HG03460 (cell line): ENCODE data around the gene SDR9C7.
"Not testable (repeated sequence)": the region's sequence is repeated elsewhere in the genome, so short reads cannot be mapped to it uniquely, and the experiment has no call there.

ENCODE experiments used
- ATAC-seq: cut with Tn5 transposase; IDR thresholded peaks from one replicate; pipeline ENCODE4 v1.9.1; 2021; ENCODE audit not compliant: unreplicated experiment

SDR9C7 gene

DNA sequence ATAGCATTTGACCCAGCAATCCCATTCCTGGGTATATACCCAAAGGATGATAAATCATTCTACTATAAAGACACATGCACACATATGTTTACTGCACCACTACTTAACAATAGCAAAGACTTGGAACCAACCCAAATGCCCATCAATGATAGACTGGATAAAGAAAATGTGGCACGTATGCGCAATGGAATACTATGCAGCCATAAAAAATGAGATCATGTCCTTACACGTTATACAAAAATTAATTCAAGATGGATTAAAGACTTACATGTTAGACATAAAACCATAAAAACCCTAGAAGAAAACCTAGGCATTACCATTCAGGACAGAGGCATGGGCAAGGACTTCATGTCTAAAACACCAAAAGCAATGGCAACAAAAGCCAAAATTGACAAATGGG is 16.1 kb downstream of the SDR9C7 start:
- not testable (repeated sequence) for ATAC-seq

DNA sequence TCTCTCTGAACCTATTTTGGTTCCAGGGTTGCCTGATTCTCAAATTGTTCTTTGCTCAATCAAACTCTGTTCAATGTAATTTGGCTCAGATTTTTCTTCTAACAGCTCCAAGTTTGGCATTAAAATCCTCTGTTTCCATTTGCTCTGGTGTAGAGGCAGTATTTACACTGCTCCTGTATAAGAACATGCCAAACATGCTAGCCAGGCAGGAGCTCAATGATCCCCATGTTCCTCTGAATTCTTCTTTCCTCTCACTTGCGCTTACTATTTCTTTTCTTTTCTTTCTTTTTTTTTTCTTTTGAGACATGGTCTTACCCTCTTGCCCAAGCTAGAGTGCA is 17.2 kb downstream of the SDR9C7 start:
- no peak for ATAC-seq

DNA sequence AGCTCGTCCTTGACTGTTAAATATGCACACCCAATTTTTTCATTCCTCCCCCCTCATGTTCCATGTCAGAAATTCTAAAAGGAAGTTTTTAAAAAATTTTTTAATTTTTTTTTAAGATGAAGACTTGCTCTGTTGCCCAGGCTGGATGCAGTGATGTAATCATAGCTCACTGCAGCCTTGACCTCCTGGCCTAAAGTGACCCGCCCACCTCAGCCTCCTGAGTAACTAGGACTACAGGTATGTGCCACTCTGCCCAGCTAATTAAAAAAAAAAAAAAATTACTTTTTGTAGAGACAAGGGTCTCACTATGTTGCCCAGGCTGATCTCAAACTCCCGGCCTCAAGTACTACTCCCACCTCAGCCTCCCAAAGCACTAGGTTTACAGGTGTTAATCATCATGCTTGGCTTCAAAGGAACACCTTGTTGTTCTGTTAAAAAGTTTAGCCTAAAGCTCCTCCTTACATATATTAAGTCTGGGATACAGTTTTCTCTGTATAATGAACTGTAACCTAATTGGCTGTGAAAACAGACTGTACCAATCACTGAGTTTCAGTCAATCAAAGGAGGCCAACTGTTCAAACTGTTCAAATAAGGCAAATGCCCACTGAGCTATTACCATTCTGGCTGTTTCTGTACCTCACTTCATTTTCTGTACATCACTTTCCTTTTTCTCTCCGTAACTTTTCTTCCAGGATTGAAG is 17.8 kb downstream of the SDR9C7 start:
- ATAC-seq, result no peak

DNA sequence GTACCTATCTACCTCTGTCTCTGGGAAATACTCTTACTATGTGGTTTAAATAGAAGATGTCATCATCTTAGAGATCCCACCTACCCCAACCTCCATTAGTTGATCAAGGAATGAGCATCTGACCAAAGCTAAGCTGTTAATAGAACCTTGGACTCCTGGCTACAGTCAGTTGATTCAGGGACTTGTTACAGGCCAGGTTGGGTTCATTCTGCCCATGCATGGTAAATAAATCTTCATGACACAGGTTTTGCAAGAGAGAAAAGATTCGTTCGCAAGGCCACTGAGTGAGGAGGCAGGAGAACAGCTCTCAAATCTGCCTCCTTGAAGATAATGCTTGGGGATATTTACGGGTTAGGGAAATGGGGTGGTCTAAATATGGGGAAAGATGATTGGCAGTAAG is 19.5 kb downstream of the SDR9C7 start:
- no peak for ATAC-seq

DNA sequence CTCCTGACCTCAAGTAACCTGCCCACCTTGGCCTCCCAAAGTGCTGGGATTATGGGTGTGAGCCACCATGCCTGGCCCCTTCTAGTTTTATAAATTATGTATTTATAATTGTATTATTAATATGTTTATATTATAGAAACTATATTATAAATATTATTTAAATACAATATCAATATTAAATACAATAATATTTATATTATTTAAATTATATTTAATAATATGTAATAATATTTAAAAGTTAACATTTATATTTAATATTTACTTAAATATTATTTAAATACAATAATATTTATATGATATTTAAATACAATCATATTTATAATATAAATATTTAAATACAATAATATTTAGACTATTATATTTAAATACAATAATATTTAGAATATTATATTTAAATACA is 20.0 kb downstream of the SDR9C7 start:
- no peak for ATAC-seq

DNA sequence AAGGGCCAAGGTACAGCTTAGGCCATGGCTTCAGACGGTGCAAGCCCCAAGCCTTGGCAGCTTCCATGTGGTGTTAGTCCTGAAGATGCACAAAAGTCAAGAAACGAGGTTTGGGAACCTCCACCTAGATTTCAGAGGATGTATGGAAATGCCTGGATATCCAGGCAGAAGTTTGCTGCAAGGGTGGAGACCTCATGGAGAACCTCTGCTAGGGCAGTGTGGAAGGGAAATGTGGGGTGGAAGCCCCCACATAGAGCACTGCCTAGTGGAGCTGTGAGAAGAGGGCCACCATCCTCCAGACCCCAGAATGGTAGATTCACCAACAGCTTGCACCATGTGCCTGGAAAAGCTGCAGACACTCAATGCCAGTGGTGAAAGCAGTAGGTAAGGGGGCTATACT is 24.8 kb downstream of the SDR9C7 start:
- not testable (repeated sequence) for ATAC-seq

DNA sequence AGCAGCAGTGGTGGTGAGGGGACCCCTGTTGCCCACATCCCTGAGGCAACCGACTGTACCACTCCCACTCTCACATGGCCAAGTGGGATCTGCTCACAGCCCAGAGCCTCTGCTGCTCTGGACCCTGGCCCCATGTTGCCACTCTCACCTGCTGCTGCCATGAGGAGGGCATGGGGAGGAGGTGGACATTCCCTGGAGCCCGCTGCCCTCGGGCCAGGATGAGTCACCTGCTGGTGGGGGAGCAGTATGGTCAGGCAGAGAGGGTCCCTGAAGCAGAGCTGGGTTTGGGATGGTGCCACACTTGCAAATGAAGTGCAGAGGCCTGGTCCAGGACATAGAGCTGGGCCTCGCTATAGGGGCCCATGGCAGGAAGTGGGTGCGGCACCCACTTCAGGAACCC is 26.1 kb downstream of the SDR9C7 start:
- no peak for ATAC-seq

DNA sequence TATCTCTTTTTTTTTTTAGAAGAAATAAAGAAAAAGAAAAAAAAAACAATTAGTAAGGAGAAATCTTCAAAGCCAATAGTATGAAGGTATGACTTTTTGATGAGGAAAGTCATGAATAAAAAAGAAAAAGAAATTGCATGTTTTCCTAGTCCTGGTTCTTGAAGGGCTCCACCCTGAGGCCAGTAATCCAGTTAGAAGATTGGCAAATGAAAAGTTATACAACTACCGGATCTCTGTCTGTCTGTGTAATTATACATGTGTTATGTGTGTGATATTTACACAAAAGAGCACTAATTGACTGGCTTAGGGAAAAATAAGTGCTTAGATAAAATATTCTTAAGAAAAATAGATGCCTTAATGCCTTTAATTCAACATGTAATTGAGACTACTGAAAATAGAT is 28.4 kb downstream of the SDR9C7 start:
- no peak for ATAC-seq

DNA sequence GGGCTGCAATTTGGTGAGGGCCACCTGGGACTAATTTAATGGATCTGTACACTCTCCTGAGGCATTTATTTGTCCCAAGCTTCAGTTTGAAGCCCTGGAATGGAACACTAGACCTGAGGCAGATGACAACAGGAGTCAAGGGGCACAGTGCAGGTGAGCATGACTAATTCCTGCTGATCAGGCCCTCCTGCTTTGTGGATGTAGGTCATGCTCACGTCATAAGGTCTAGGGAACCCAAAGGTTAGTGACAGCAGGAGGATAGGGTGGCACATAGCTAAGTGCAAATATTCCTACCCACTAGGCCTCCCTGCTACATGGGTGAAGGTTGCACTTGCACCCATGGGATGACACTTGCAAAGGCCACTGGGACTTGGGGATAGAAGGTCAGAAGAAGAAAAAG is 30.8 kb downstream of the SDR9C7 start:
- ATAC-seq, result no peak

DNA sequence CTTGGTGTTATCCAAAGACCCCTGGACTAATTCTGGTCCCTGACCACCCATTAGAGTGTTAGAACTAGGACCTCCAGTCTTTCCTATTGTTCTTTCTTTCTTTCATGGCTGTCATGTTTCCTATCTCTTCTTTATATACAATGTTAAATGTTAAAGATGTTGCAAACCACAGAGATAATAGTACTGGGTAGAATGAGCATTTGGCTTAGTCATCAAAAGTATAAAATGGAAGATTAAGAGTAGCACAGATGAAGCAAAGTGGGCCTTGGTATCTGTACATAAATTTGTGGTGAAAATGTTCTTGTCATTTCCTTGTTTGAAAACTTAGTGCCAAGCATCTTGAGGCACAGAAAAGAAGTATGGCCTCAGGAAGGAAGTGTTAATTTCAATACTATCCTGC is 32.9 kb downstream of the SDR9C7 start:
- not testable (repeated sequence) for ATAC-seq

DNA sequence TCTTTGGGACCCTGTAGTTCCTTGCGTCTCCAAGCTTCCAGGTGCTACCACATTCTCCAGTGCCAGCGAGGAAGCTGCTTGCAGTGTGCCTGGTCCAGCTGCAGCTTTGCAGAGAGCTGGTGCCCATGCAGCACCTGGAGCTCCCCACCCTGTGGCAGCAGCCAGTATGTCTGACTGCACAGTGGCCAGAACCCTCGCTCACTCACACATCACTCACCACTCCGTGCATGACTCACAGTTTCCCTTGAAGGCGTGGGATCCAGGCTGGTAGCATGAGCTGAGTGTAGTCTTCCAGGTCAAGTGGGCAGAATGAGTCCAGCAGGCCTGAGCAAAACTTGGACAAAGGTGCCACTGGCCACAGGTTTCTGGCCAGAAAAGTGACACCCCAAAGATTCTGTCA is 33.6 kb downstream of the SDR9C7 start:
- no peak for ATAC-seq

DNA sequence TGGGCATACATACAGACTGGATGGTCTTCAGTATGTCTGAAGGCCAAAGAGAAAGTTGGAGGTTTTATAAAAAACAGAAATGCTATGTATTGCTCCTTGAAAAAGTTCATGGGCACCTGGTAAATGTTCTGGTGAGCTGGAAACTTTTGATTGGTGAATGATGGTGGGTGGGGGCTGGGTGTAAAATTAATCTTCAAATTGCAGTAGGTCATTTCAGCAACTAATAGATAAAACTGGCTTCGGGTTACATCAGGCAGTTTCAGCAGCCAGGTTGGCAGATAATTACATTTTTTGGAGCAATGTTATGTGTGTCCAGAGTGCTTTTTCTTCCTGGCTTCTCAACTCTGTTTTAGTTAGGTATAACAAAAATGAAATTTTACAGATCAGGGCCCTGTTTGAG is 35.3 kb downstream of the SDR9C7 start:
- ATAC-seq, result no peak

DNA sequence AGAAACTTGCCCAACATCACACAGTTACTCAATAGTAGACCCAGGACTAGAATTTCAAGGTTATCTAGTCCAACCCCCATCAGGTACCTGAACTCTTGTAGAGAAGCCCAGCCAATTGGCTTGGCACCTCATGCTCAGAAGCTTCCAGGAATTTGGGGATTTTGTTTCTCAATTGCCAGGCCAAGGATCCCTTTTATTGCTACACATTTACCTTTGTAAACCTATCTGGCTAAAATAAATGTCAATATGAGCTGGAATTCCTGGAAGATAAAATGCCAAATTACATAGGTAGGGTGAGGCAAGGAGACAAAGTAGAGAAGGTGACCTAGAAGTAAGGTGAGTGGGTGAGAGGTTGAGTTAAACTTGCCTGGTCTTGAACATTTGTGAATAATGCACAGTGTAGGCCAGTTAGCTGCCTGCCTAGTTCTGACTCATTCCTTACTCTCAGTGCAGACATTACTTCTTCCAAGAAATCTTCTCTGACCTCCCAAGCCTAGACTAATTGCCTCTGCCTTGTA is 36.3 kb downstream of the SDR9C7 start:
- no peak for ATAC-seq

DNA sequence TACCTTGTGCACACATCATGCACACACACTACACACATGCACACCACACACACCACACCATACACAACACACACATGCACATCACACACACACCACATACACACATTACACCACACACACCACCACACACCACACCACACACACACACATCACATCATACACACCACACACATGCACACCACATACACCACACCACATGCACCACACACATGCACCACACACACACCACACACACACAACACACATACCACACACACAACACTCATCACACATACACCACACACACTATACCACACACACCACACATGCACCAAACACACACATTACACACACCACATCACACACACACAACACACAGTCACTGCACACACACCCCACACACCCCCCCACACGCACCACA is 38.1 kb downstream of the SDR9C7 start:
- ATAC-seq, result no peak

DNA sequence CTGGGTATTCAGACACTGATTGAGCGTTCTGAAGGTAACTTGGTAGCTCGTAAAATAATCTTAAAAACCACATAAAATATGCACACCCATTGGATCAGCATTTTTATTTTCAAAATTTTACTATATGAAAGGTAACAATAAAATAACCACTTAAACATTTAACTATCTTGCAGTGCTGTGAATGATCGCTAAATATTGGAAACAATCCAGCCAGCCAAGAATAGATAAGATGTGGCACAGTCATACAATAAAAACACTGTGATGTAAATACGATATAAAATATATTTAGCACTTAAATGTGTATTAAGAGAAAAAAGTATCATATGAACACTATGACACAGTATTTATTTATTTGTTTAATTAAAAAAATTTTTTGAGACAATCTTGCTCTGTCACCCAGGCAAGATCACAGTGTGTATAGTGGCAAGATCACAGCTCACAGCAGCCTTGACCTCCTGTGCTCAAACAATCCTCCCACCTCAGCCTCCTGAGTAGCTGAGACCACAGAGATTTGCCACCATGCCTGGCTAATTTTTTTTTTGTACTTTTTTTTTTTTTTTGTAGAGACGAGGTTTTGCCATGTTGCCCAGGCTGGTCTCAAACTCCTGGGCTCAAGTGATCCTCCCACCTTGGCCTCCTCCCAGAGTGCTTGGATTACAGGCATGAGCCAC is 39.4 kb downstream of the SDR9C7 start:
- ATAC-seq, result no peak

DNA sequence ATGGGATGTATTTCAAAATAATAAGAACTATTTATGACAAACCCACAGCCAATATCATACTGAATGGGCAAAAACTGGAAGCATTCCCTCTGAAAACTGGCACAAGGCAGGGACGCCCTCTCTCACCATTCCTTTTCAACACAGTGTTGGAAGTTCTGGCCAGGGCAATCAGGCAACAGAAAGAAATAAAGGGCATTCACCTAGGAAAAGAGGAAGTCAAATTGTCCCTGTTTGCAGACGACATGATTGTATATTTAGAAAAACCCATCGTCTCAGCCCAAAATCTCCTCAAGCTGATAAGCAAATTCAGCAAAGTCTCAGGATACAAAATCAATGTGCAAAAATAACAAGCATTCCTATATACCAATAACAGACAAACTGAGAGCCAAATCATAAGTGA is 42.3 kb downstream of the SDR9C7 start:
- not testable (repeated sequence) for ATAC-seq

DNA sequence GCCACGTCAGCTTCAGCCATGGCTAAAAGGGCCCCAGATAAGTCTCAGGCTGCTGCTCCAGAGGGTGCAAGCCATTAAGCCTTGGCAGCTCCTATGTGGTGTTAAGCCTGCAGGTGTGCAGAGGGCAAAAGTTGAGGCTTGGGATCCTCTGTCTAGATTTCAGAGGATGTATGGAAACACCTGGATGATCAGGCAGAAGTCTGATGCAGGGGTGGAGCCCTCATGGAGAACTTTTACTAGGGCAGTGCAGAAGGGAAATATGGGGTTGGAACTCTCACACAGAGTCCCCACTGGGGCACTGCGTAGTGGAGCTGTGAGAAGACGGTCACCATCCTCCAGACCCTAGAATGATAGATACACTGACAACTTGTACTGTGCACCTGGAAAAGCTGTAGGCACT is 47.9 kb downstream of the SDR9C7 start:
- ATAC-seq, result no peak

DNA sequence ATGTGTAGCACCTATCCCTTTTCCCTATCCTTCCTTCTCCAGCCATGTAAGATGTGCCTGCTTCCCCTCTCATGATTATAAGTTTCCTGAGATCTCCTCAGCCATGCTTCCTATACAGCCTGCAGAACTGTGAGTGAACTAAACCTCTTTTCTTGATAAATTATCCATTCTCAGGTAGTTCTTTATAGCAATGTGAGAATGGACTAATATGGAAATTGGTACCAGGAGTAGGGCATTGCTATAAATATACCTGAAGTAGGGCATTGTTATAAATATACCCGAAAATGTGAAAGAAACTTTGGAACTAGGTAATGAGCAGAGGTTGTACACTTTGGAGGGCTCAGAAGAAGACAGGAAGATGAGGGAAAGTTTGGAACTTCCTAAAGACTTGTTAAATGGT is 48.9 kb downstream of the SDR9C7 start:
- no peak for ATAC-seq

DNA sequence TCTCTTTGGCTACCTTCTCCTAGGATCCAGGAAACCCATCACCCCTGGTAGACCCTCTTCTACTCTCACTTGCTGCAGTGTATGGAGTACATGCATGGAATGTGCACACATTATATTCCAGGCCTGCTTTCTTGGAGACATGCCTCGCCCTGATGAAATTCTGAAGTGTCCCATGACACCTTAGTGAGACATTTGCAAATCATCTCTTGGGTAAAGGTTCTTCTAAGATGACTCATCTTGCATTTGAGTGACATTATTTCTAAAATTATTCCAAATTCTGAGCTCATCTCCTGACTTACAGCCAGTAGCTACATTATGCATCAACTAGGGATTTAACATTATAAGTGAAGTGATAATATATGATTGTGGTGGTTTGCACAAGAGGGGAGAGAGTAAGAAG is 49.8 kb downstream of the SDR9C7 start:
- no peak for ATAC-seq

DNA sequence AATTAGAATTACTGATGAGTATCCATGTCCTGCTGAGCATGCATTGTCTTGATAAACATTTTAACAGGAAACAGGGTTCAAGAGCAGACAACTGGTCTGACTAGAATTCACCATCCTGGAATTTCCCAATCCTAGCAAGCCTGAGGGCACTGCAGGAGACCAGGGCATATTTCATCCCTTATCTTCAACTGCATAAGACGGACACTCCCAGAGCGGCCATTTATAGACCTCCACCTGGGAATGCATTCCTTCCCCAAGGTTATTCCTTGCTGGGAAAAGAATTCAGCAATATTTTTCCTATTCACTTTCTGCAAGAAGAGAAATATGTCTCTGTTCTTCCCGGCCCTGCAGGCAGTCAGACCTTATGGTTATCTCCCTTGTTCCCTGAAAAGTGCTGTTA is 51.8 kb downstream of the SDR9C7 start:
- not testable (repeated sequence) for ATAC-seq

DNA sequence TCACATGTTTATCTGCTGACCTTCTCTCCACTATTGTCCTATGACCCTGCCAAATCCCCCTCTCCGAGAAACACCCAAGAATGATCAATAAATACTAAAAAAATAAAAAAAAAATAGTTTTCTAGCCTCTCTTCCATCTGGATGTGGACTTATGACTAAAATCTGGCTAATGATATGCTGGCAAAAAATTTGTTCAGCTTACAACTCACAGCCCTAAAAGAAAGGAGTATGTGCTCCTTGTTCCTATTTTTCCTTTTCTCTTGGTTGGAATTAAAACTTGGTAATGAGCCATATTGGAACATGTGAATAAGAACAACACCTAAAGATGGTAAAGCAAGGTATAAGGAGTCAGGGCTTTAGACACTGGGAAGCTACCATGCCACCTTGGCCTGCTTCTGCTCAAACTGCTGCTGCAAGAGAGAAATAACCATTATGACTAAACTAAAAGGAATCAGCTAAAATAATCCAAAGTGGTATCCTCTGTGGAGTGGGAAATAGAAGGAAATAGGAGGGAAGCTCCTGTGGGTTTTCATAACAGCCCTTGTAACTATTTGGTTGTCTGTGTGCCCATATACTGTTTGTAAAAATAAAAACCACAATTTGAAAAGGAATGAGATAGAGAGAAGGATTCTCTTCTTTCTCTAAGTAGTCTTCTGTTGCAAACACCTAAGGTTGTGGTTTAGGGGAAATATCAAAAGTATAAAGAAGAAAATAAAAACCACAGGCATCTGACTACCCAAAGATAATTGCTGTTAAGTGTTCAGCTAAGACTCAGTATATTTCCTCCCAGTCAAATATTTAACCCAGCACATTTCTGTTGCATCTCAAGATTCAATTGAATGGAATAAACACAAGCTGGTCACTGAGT is 53.8 kb downstream of the SDR9C7 start:
- no peak for ATAC-seq
